Measurements from ENCODE around the gene ADGRD1.

Gene ADGRD1

GRCh38 chr12:131053567-131053966 lies 99.9 kb downstream of the ADGRD1 start:
- Histone ChIP-seq H4K8ac (ENCODE audit: low read length) (no peak overlapping the region), H2BK15ac (ENCODE audit: low read depth, poor library complexity, severe bottlenecking) (no peak overlapping the region), H3K4me3 (ENCODE audit: insufficient read depth in 1 of 2, low read depth in 1 of 2, low read length in 2 of 2) (no peak overlapping the region), H3K18ac (ENCODE audit: low read depth in 1 of 2, low read length in 2 of 2) (no peak overlapping the region), H2AK5ac (ENCODE audit: low read length, severe bottlenecking) (no peak overlapping the region), H3K4me2 (ENCODE audit: low read length, poor library complexity, severe bottlenecking) (no peak overlapping the region), H3K4ac (ENCODE audit: low read depth in 1 of 2, low read length in 2 of 2) (no peak overlapping the region), H2AFZ (ENCODE audit: low read depth, low read length) (no peak overlapping the region), H4K91ac (ENCODE audit: low read length) (no peak overlapping the region), H3K79me1 (replicated peaks; ENCODE audit: low read length, poor library complexity, severe bottlenecking) (no peaks in the 10 kb centered on the region), H3K9me3 (ENCODE audit: control insufficient read depth, low read length) (no peaks in the 10 kb centered on the region), H3K4me1 (ENCODE audit: control insufficient read depth, insufficient read depth, low read depth, low read length) (no peaks in the 10 kb centered on the region), H3K14ac (ENCODE audit: low read length in 2 of 2) (no peak overlapping the region), H2BK120ac (ENCODE audit: low read depth, low read length) (no peak overlapping the region), H3K27me3 (ENCODE audit: control insufficient read depth in 1 of 2, insufficient read depth in 1 of 2, low read length in 2 of 2) (no peaks in the 10 kb centered on the region), H2BK5ac (ENCODE audit: low read depth, low read length, poor library complexity, severe bottlenecking) (no peak overlapping the region), H2BK12ac (ENCODE audit: low read length in 2 of 2) (no peak overlapping the region), H3K9ac (ENCODE audit: low read length) (no peak overlapping the region), H3K23ac (ENCODE audit: low read length in 2 of 2) (no peak overlapping the region), H3K36me3 (ENCODE audit: control insufficient read depth in 1 of 2, insufficient read depth in 2 of 2, low read depth in 1 of 2, low read length in 2 of 2) (no peaks in the 10 kb centered on the region), H3K27ac (ENCODE audit: low read length, poor library complexity, severe bottlenecking) (no peak overlapping the region)
- 84% methylated on average over 6 of the region's 6 CpGs for WGBS
- no peak for DNase-seq

GRCh38 chr12:131054345-131055092 lies 100.8 kb downstream of the ADGRD1 start:
- Histone ChIP-seq H3K9ac (ENCODE audit: low read length) (no peak overlapping the region), H4K8ac (ENCODE audit: low read length) (no peak overlapping the region), H3K4me2 (ENCODE audit: low read length, poor library complexity, severe bottlenecking) (no peak overlapping the region), H2BK12ac (ENCODE audit: low read length in 2 of 2) (no peak overlapping the region), H2BK120ac (ENCODE audit: low read depth, low read length) (no peak overlapping the region), H2AK5ac (ENCODE audit: low read length, severe bottlenecking) (no peak overlapping the region), H3K18ac (ENCODE audit: low read depth in 1 of 2, low read length in 2 of 2) (no peak overlapping the region), H2AFZ (ENCODE audit: low read depth, low read length) (no peak overlapping the region), H3K27ac (ENCODE audit: low read length, poor library complexity, severe bottlenecking) (no peak overlapping the region), H3K23ac (ENCODE audit: low read length in 2 of 2) (no peak overlapping the region), H2BK5ac (ENCODE audit: low read depth, low read length, poor library complexity, severe bottlenecking) (no peak overlapping the region), H3K79me1 (replicated peaks; ENCODE audit: low read length, poor library complexity, severe bottlenecking) (no peaks in the 10 kb centered on the region), H3K36me3 (ENCODE audit: control insufficient read depth in 1 of 2, insufficient read depth in 2 of 2, low read depth in 1 of 2, low read length in 2 of 2) (no peaks in the 10 kb centered on the region), H3K4me3 (ENCODE audit: insufficient read depth in 1 of 2, low read depth in 1 of 2, low read length in 2 of 2) (no peak overlapping the region), H3K4ac (ENCODE audit: low read depth in 1 of 2, low read length in 2 of 2) (no peak overlapping the region), H3K14ac (ENCODE audit: low read length in 2 of 2) (no peak overlapping the region), H3K4me1 (ENCODE audit: control insufficient read depth, insufficient read depth, low read depth, low read length) (no peaks in the 10 kb centered on the region), H3K27me3 (ENCODE audit: control insufficient read depth in 1 of 2, insufficient read depth in 1 of 2, low read length in 2 of 2) (no peaks in the 10 kb centered on the region), H4K91ac (ENCODE audit: low read length) (no peak overlapping the region), H2BK15ac (ENCODE audit: low read depth, poor library complexity, severe bottlenecking) (no peak overlapping the region), H3K9me3 (ENCODE audit: control insufficient read depth, low read length) (no peaks in the 10 kb centered on the region)
- no peak for DNase-seq
- 71% methylated on average over 19 of the region's 19 CpGs for WGBS

GRCh38 chr12:131055093-131055465 lies 101.4 kb downstream of the ADGRD1 start:
- no peak overlapping the region for H2BK15ac ChIP-seq (ENCODE audit: low read depth, poor library complexity, severe bottlenecking)
- no peak overlapping the region for H2AFZ ChIP-seq (ENCODE audit: low read depth, low read length)
- no peaks in the 10 kb centered on the region for H3K79me1 ChIP-seq (replicated peaks; ENCODE audit: low read length, poor library complexity, severe bottlenecking)
- no peak overlapping the region for H3K27ac ChIP-seq (ENCODE audit: low read length, poor library complexity, severe bottlenecking)
- H4K91ac ChIP-seq (ENCODE audit: low read length), result no peak overlapping the region
- no peaks in the 10 kb centered on the region for H3K4me1 ChIP-seq (ENCODE audit: control insufficient read depth, insufficient read depth, low read depth, low read length)
- H3K9ac ChIP-seq (ENCODE audit: low read length), result no peak overlapping the region
- H3K9me3 ChIP-seq (ENCODE audit: control insufficient read depth, low read length), result no peaks in the 10 kb centered on the region
- H3K27me3 ChIP-seq (ENCODE audit: control insufficient read depth in 1 of 2, insufficient read depth in 1 of 2, low read length in 2 of 2), result no peaks in the 10 kb centered on the region
- H3K4me2 ChIP-seq (ENCODE audit: low read length, poor library complexity, severe bottlenecking), result no peak overlapping the region
- H3K4ac ChIP-seq (ENCODE audit: low read depth in 1 of 2, low read length in 2 of 2), result no peak overlapping the region
- no peak overlapping the region for H2BK12ac ChIP-seq (ENCODE audit: low read length in 2 of 2)
- H3K4me3 ChIP-seq (ENCODE audit: insufficient read depth in 1 of 2, low read depth in 1 of 2, low read length in 2 of 2), result no peak overlapping the region
- no peak overlapping the region for H2AK5ac ChIP-seq (ENCODE audit: low read length, severe bottlenecking)
- H3K36me3 ChIP-seq (ENCODE audit: control insufficient read depth in 1 of 2, insufficient read depth in 2 of 2, low read depth in 1 of 2, low read length in 2 of 2), result no peaks in the 10 kb centered on the region
- H3K14ac ChIP-seq (ENCODE audit: low read length in 2 of 2), result no peak overlapping the region
- DNase-seq, result no peak
- 77% methylated on average over 8 of the region's 9 CpGs for WGBS
- H2BK120ac ChIP-seq (ENCODE audit: low read depth, low read length), result no peak overlapping the region
- no peak overlapping the region for H3K18ac ChIP-seq (ENCODE audit: low read depth in 1 of 2, low read length in 2 of 2)
- H3K23ac ChIP-seq (ENCODE audit: low read length in 2 of 2), result no peak overlapping the region
- H2BK5ac ChIP-seq (ENCODE audit: low read depth, low read length, poor library complexity, severe bottlenecking), result no peak overlapping the region
- H4K8ac ChIP-seq (ENCODE audit: low read length), result no peak overlapping the region

GRCh38 chr12:131055596-131056233 lies 102.0 kb downstream of the ADGRD1 start:
- H3K27me3 ChIP-seq (ENCODE audit: control insufficient read depth in 1 of 2, insufficient read depth in 1 of 2, low read length in 2 of 2), result no peaks in the 10 kb centered on the region
- no peak overlapping the region for H2AK5ac ChIP-seq (ENCODE audit: low read length, severe bottlenecking)
- no peaks in the 10 kb centered on the region for H3K9me3 ChIP-seq (ENCODE audit: control insufficient read depth, low read length)
- no peaks in the 10 kb centered on the region for H3K4me1 ChIP-seq (ENCODE audit: control insufficient read depth, insufficient read depth, low read depth, low read length)
- no peak overlapping the region for H3K4ac ChIP-seq (ENCODE audit: low read depth in 1 of 2, low read length in 2 of 2)
- H4K8ac ChIP-seq (ENCODE audit: low read length), result no peak overlapping the region
- no peaks in the 10 kb centered on the region for H3K36me3 ChIP-seq (ENCODE audit: control insufficient read depth in 1 of 2, insufficient read depth in 2 of 2, low read depth in 1 of 2, low read length in 2 of 2)
- H3K23ac ChIP-seq (ENCODE audit: low read length in 2 of 2), result no peak overlapping the region
- H3K27ac ChIP-seq (ENCODE audit: low read length, poor library complexity, severe bottlenecking), result no peak overlapping the region
- no peak overlapping the region for H2AFZ ChIP-seq (ENCODE audit: low read depth, low read length)
- no peak overlapping the region for H3K4me3 ChIP-seq (ENCODE audit: insufficient read depth in 1 of 2, low read depth in 1 of 2, low read length in 2 of 2)
- no peak overlapping the region for H3K18ac ChIP-seq (ENCODE audit: low read depth in 1 of 2, low read length in 2 of 2)
- DNase-seq, result no peak
- H2BK120ac ChIP-seq (ENCODE audit: low read depth, low read length), result no peak overlapping the region
- no peak overlapping the region for H3K14ac ChIP-seq (ENCODE audit: low read length in 2 of 2)
- no peak overlapping the region for H2BK5ac ChIP-seq (ENCODE audit: low read depth, low read length, poor library complexity, severe bottlenecking)
- no peak overlapping the region for H3K9ac ChIP-seq (ENCODE audit: low read length)
- H2BK15ac ChIP-seq (ENCODE audit: low read depth, poor library complexity, severe bottlenecking), result no peak overlapping the region
- 64% methylated on average over 7 of the region's 7 CpGs for WGBS
- no peak overlapping the region for H2BK12ac ChIP-seq (ENCODE audit: low read length in 2 of 2)
- no peaks in the 10 kb centered on the region for H3K79me1 ChIP-seq (replicated peaks; ENCODE audit: low read length, poor library complexity, severe bottlenecking)
- H4K91ac ChIP-seq (ENCODE audit: low read length), result no peak overlapping the region
- H3K4me2 ChIP-seq (ENCODE audit: low read length, poor library complexity, severe bottlenecking), result no peak overlapping the region
